OCI-LY3 (cell line): Measurements from ENCODE around the gene MED26.

Experiments
- H2AFZ ChIP-seq: fragments of 200-600, 300-600 bp; shearing (Covaris generic); 2 replicates; pipeline ENCODE4 v1.6.0; 2014; ENCODE audit warnings: antibody characterized with exemption, low read depth, low read length
- H3K27ac ChIP-seq: fragments of 200-600, 300-600 bp; sonication (generic); 2 replicates; pipeline ENCODE4 v1.5.1; 2014; ENCODE audit warnings: mild to moderate bottlenecking, low read length, moderate library complexity, mixed read lengths
- H3K27me3 ChIP-seq: fragments of 200-600, 300-600 bp; sonication (generic); 2 replicates; pipeline ENCODE4 v1.6.1; 2014; ENCODE audit warnings: low read depth, low read length, mixed read lengths
- H3K36me3 ChIP-seq: fragments of 200-600, 300-600 bp; sonication (generic); replicated peaks from 2 replicates; pipeline ENCODE3; 2014; ENCODE audit warnings: low read depth, low read length, mixed read lengths
- H3K4me1 ChIP-seq: fragments of 300-600, 200-600 bp; sonication (generic); 2 replicates; pipeline ENCODE4 v1.6.1; 2014; ENCODE audit warnings: low read length, mixed read lengths
- H3K4me2 ChIP-seq: fragments of 200-600, 300-600 bp; sonication (generic); 2 replicates; pipeline ENCODE4 v1.6.1; 2014; ENCODE audit warnings: low read length, mixed read lengths
- H3K4me3 ChIP-seq: fragments of 300-600, 200-600 bp; sonication (generic); 2 replicates; pipeline ENCODE4 v1.5.1; 2014; ENCODE audit warnings: antibody characterized with exemption, mild to moderate bottlenecking, low read length, moderate library complexity
- H3K79me2 ChIP-seq: fragments of 300-600, 200-600 bp; shearing (Covaris generic); 2 replicates; pipeline ENCODE4 v1.6.1; 2014; ENCODE audit warnings: mild to moderate bottlenecking, low read length, mixed read lengths
- H3K9ac ChIP-seq: fragments of 300-600, 200-600 bp; shearing (Covaris generic); 2 replicates; pipeline ENCODE4 v1.6.0; 2014; ENCODE audit warnings: mild to moderate bottlenecking, low read length, moderate library complexity
- H3K9me3 ChIP-seq: fragments of 200-600, 300-600 bp; shearing (Covaris generic); 2 replicates; pipeline ENCODE4 v1.6.1; 2014; ENCODE audit warnings: low read length, mixed read lengths; ENCODE audit not compliant: insufficient read depth
- H4K20me1 ChIP-seq: fragments of 200-600, 300-600 bp; sonication (generic); 2 replicates; pipeline ENCODE4 v1.6.1; 2016; ENCODE audit warnings: low read length, mixed read lengths; ENCODE audit not compliant: insufficient read depth
- EZH2phosphoT487 ChIP-seq: fragments of 200-600 bp; shearing (Covaris generic); IDR thresholded peaks from 2 replicates; pipeline ENCODE4 v1.6.1; 2018; ENCODE audit warnings: antibody characterized with exemption, mixed run types, low read depth
- TF ChIP-seq, protein P1 (sequence below): fragments of 200-600, 300-600 bp; sonication (generic); IDR thresholded peaks from 2 replicates; pipeline ENCODE4 v1.5.1; 2014; ENCODE audit warnings: antibody characterized with exemption, low read length, low read depth

Gene MED26

DNA sequence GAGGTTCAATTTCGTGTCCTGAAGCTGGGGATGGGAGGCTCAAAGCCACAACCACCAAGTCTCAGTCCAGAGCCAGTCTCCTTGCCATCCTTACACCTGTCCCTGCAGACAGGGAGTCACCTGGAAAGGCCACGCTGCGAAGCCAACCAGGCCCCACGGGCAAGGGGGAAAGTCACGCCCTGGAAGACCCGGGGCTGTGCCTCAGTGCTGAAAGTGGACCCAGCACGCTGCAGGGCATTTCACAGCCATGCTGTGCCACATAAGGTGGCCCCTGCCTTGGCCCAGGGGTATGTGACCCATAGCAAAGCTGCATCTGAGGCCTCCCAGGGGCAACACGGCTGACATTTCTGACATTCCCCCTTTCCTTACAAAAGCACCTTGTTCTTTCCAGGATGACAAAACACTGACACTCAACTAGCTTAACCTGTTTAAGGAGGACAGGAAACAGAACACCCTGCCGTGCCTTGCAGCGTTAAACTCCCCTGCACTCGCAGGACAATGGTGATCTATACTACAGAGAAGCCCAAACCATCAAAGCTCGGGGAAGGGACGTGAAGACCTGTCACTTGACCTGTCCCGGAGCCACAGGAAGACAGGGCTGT lies 100.6 kb downstream of the MED26 start:
- H4K20me1 ChIP-seq, result no peaks in the 10 kb centered on the region
- H3K4me2 ChIP-seq, result no peak overlapping the region
- no peak overlapping the region for H3K27ac ChIP-seq
- H3K27me3 ChIP-seq, result no peaks in the 10 kb centered on the region
- no peak for TF ChIP-seq EZH2phosphoT487
- TF ChIP-seq, protein P1, sequence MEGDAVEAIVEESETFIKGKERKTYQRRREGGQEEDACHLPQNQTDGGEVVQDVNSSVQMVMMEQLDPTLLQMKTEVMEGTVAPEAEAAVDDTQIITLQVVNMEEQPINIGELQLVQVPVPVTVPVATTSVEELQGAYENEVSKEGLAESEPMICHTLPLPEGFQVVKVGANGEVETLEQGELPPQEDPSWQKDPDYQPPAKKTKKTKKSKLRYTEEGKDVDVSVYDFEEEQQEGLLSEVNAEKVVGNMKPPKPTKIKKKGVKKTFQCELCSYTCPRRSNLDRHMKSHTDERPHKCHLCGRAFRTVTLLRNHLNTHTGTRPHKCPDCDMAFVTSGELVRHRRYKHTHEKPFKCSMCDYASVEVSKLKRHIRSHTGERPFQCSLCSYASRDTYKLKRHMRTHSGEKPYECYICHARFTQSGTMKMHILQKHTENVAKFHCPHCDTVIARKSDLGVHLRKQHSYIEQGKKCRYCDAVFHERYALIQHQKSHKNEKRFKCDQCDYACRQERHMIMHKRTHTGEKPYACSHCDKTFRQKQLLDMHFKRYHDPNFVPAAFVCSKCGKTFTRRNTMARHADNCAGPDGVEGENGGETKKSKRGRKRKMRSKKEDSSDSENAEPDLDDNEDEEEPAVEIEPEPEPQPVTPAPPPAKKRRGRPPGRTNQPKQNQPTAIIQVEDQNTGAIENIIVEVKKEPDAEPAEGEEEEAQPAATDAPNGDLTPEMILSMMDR, result no peak
- no peaks in the 10 kb centered on the region for H3K9me3 ChIP-seq
- no peak overlapping the region for H3K4me3 ChIP-seq
- H3K79me2 ChIP-seq, result no peaks in the 10 kb centered on the region; the same call in 1 of the 2 replicates
- H3K36me3 ChIP-seq, result peaks cover 82% of the 10 kb centered on the region
- no peak overlapping the region for H3K9ac ChIP-seq
- no peaks in the 10 kb centered on the region for H3K4me1 ChIP-seq
- no peak overlapping the region for H2AFZ ChIP-seq

DNA sequence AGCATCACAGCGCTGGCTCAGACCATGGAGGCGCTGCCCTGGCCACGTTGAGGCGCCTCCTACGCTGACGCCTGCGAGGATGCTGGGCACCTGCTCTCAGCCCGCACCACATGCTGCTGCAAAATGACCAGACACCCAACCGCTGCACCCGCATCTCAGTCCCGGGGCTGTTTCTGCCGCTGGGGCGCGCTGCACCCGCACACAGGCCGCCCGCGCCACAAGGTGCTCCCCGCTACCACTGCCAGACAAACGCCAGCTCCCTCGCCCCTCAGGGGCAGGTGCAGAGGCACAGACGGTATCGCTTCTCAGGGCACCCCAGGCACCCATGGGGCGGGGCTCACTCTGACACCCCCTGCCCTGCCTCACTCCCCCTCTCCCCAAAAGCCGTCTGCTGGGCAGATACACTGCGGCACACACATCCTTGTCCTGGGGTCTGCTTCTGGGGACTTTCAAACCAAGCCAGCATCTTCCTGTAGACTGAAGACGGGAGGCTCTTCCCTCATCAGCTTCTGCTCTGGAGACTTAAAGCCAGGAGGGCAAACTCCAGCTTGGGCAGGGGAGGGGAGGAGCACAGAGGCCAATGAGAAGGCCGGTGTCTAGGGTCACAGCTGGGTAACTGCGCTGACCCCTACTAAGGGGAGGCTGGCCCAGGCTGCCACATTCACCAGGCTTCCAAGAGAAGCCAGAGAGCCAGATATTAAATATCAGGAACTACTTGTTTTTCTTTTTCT lies 102.1 kb downstream of the MED26 start:
- no peak overlapping the region for H2AFZ ChIP-seq
- peaks cover 79% of the 10 kb centered on the region for H3K36me3 ChIP-seq
- H3K27ac ChIP-seq, result no peak overlapping the region
- no peaks in the 10 kb centered on the region for H4K20me1 ChIP-seq
- H3K9me3 ChIP-seq, result no peaks in the 10 kb centered on the region
- TF ChIP-seq, protein P1, result no peak
- no peak for TF ChIP-seq EZH2phosphoT487
- H3K27me3 ChIP-seq, result no peaks in the 10 kb centered on the region
- H3K4me3 ChIP-seq, result no peak overlapping the region
- H3K79me2 ChIP-seq, result no peaks in the 10 kb centered on the region; the same call in 1 of the 2 replicates
- no peak overlapping the region for H3K9ac ChIP-seq
- no peak overlapping the region for H3K4me2 ChIP-seq
- no peaks in the 10 kb centered on the region for H3K4me1 ChIP-seq

DNA sequence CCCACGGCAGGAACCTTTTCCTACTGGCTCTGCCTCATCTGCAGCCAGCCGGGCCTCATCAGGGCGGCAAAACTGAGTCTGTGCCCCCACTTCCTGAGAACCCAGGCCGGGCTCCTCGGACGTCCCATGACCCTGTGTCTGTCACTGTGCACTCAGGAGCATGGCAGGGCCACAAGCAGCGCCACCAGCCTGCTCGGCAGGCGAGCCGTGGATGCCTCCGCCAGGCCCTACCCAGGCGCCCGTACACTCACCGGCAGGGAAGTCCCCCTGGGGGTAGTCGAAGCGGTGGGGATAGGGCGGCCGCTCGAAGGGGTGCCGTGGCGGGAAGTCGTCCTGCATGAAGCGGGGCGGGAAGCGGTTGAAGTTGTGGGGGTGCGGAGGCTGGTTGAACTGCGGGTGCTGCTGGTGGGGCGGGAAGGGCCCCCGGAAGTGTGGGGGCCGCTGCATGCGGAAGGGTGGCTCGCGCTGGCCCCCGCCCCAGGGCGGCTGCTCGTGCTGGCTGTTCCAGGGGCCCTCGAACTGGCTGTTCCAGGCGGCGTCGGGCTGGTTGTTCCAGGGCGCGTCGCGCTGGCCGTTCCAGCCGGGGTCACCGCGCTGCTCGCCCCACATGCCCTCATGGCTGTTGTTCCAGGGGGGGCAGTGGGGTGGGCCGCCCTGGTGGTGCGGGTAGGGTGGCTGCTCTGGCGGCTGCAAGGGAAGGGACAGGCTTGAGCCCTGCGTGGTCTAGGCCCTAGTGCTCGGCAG lies 102.8 kb downstream of the MED26 start:
- H3K79me2 ChIP-seq, result no peaks in the 10 kb centered on the region; the same call in 1 of the 2 replicates
- H3K27ac ChIP-seq, result no peak overlapping the region
- H3K9ac ChIP-seq, result no peak overlapping the region
- H3K9me3 ChIP-seq, result no peaks in the 10 kb centered on the region
- no peak overlapping the region for H2AFZ ChIP-seq
- H3K27me3 ChIP-seq, result no peaks in the 10 kb centered on the region
- no peak overlapping the region for H3K4me2 ChIP-seq
- no peak overlapping the region for H3K4me3 ChIP-seq
- H4K20me1 ChIP-seq, result no peaks in the 10 kb centered on the region
- H3K36me3 ChIP-seq, result peaks cover 79% of the 10 kb centered on the region
- no peak for TF ChIP-seq EZH2phosphoT487
- TF ChIP-seq, protein P1, result no peak
- H3K4me1 ChIP-seq, result no peaks in the 10 kb centered on the region
